ENCODE data around the gene NR3C2. TPM values are rescaled to one million over a fixed set of nuclear protein-coding genes. Genes with fewer than 3 reads are reported as not detected.

The NR3C2 gene
- total and polyA plus RNA-seq, 2 experiments from 2014 or later: 1.2 to 3.0 TPM

DNA sequence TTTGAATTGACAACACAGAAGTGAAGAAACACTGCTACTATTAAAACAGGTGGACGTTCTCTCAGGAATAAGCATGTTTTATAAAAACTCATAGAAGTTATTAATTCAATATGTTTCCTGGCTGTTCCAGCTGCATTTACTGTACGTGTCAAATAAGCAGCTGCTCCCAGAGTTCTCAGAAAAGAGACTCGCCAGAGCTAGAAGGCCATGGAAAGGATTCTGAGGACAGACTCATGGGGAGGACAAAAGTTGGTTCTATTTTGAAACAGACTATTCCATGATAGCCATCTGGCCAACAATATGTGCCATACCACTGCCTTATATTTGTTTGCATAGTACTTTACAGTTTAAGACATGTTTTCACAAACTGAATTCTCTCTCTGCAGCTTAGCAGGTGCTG lies 136.5 kb downstream of the NR3C2 start:
- no peaks in the 10 kb centered on the region for H3F3A ChIP-seq (replicated peaks; ENCODE audit: low read depth)

DNA sequence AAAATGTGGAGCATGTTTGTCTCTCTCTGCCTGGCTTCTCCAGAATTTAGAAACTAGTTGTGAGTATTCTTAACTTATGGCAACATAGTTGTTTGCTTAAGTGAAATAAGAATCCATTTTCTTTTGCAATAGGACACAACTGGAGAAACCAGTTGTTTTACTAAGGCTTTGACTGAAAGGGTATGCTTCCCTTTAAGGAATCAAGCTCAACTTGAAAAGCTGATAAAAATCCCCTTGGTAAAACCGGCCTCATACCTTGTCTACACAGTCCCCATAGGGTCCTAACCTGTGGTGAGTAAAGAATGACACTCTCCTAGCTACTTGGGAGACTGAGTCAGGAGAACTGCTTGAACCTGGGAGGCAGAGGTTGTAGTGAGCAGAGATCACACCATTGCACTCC lies 139.8 kb downstream of the NR3C2 start:
- peaks cover 36% of the 10 kb centered on the region; the same call in 2 of the 3 replicates for H3K36me3 Mint-ChIP-seq (ENCODE audit: low read depth)
- H3K9me3 Mint-ChIP-seq: peaks cover 55% of the 10 kb centered on the region
- no peaks in the 10 kb centered on the region for H3K27me3 ChIP-seq (ENCODE audit: insufficient read depth)
- no peak overlapping the region for H3K4me3 Mint-ChIP-seq
- H3K9me2 ChIP-seq (ENCODE audit: insufficient read depth): no peaks in the 10 kb centered on the region
- H3F3A ChIP-seq (replicated peaks; ENCODE audit: low read depth): no peaks in the 10 kb centered on the region
- no peak for DNase-seq (ENCODE audit: low spot score)
- H4K20me1 ChIP-seq (replicated peaks; ENCODE audit: insufficient read depth): no peaks in the 10 kb centered on the region
- H3K4me1 Mint-ChIP-seq: no peaks in the 10 kb centered on the region
- no peaks in the 10 kb centered on the region for H3K79me2 ChIP-seq (replicated peaks; ENCODE audit: insufficient read depth)
- peaks cover 13% of the 10 kb centered on the region for H3K36me3 ChIP-seq (ENCODE audit: insufficient read depth)
- no peak overlapping the region for H2AFZ ChIP-seq
- no peaks in the 10 kb centered on the region for H3K4me1 ChIP-seq (ENCODE audit: insufficient read depth)
- H3K4me2 ChIP-seq: no peak overlapping the region
- ATAC-seq: no peak
- H3K4me3 ChIP-seq: no peak overlapping the region
- no peak overlapping the region for H3K27ac Mint-ChIP-seq
- H3K27me3 Mint-ChIP-seq (ENCODE audit: insufficient read depth, low read depth, poor library complexity): peaks cover 2% of the 10 kb centered on the region
- no peak overlapping the region for H3K27ac ChIP-seq (ENCODE audit: low read depth)
- TF ChIP-seq POLR2AphosphoS5 (IDR thresholded peaks at IDR 0.05; ENCODE audit: low read depth) (no peak), REST (IDR thresholded peaks at IDR 0.05; ENCODE audit: unreplicated experiment) (no peak), NANOG (IDR thresholded peaks at IDR 0.05; ENCODE audit: borderline replicate concordance) (no peak), EZH2phosphoT487 (IDR thresholded peaks at IDR 0.05; ENCODE audit: unreplicated experiment) (no peak)
- TF ChIP-seq, protein P1, sequence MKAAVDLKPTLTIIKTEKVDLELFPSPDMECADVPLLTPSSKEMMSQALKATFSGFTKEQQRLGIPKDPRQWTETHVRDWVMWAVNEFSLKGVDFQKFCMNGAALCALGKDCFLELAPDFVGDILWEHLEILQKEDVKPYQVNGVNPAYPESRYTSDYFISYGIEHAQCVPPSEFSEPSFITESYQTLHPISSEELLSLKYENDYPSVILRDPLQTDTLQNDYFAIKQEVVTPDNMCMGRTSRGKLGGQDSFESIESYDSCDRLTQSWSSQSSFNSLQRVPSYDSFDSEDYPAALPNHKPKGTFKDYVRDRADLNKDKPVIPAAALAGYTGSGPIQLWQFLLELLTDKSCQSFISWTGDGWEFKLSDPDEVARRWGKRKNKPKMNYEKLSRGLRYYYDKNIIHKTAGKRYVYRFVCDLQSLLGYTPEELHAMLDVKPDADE (IDR thresholded peaks at IDR 0.05): no peak

More for the DNA sequence above, 136.5 kb downstream of the NR3C2 start:
- Mint-ChIP-seq H3K9me3 (peaks cover 24% of the 10 kb centered on the region), H3K36me3 (ENCODE audit: low read depth) (peaks cover 9% of the 10 kb centered on the region; the same call in 2 of the 3 replicates), H3K27me3 (ENCODE audit: insufficient read depth, low read depth, poor library complexity) (peaks cover under 1% of the 10 kb centered on the region), H3K27ac (no peak overlapping the region), H3K4me3 (no peak overlapping the region), H3K4me1 (no peaks in the 10 kb centered on the region)
- Histone ChIP-seq H3K79me2 (replicated peaks; ENCODE audit: insufficient read depth) (no peaks in the 10 kb centered on the region), H3K4me1 (ENCODE audit: insufficient read depth) (no peaks in the 10 kb centered on the region), H4K20me1 (replicated peaks; ENCODE audit: insufficient read depth) (no peaks in the 10 kb centered on the region), H3K9me2 (ENCODE audit: insufficient read depth) (no peaks in the 10 kb centered on the region), H3K27me3 (ENCODE audit: insufficient read depth) (no peaks in the 10 kb centered on the region), H3K4me2 (no peak overlapping the region), H2AFZ (no peak overlapping the region), H3K36me3 (ENCODE audit: insufficient read depth) (peaks cover 3% of the 10 kb centered on the region; the same call in 1 of the 2 replicates), H3K4me3 (no peak overlapping the region), H3K27ac (ENCODE audit: low read depth) (no peak overlapping the region)
- TF ChIP-seq CTCF (conservative IDR thresholded peaks at IDR 0.05; ENCODE audit: low read depth in 2 of 2) (no peak), CREB1 (CRISPR knock-in tag; IDR thresholded peaks at IDR 0.05; ENCODE audit: low read depth) (no peak)
- ATAC-seq (no peak), DNase-seq (ENCODE audit: low spot score) (no peak)
